Left ventricle myocardium inferior (tissue), 1 donor: ENCODE results near the gene ROBO4. TPM values are rescaled to one million over a fixed set of nuclear protein-coding genes. Genes with fewer than 3 reads are reported as not detected.

Experiments used
- DNase-seq: peaks from one replicate; pipeline ENCODE4 v3.0.0-alpha.2; 2020
- H3K27ac ChIP-seq: fragments of 200-600 bp; replicated peaks from 2 replicates; pipeline ENCODE4 v1.8.0; 2021
- H3K27me3 ChIP-seq: fragments of 200-600 bp; 2 replicates; pipeline ENCODE4 v1.8.0; 2021; ENCODE audit warnings: low read depth
- H3K36me3 ChIP-seq: fragments of 200-600 bp; 2 replicates; pipeline ENCODE4 v1.8.0; 2021
- H3K4me1 ChIP-seq: fragments of 200-600 bp; 2 replicates; pipeline ENCODE4 v1.8.0; 2021
- H3K4me3 ChIP-seq: fragments of 200-600 bp; 2 replicates; pipeline ENCODE4 v1.8.0; 2021; ENCODE audit warnings: mild to moderate bottlenecking, moderate library complexity
- H3K9me3 ChIP-seq: fragments of 200-600 bp; replicated peaks from 2 replicates; pipeline ENCODE4 v1.8.0; 2021
- CTCF ChIP-seq: fragments of 200-600 bp; IDR thresholded peaks from 2 replicates; pipeline ENCODE4 v1.8.0; 2021; ENCODE audit warnings: antibody characterized with exemption, mild to moderate bottlenecking, borderline replicate concordance
- intact Hi-C: fragments of 100-400 bp; cut with micrococcal nuclease; formaldehyde crosslinking; loops from one replicate; pipeline ENCODE4 v1.11.0; 2022
- total RNA-seq: library from RNA; stranded (reverse); fragmentation: NEBNext Ultra II Directional; extraction: Animal tissue kit (Norgen Biotek cat#: 25700); gene quantifications from one replicate; pipeline ENCODE4 v1.2.1, GENCODE V29; 2021
- donor health status: DM: no; HTN: yes; CAD: no; lungs with severe emphysema.

The ROBO4 gene
- total RNA-seq, 1 donor from 2014 or later, result 20.7 TPM

GRCh38 chr11:124841840-124842239 is 55.8 kb downstream of the ROBO4 start:
- intact Hi-C loops, result no loop called here
- TF ChIP-seq CTCF, result no peak

DNA sequence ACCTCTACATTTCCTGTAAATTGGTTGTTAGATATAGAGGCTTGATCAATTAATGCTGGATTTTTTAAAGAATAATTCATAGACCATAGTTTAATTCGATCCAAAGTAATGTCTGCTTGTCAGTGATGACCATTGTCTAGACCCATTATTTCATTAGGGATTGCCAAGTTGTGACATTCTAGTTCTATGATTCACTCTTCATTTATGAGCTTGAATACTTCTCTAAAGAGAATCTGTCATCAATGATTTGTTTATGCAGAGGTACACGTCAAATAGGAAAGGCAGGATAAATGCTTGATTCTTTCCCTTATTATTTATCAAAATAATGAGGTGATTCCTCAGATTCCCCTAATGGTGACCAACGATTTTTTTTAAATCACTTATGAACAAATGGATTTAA is 56.5 kb downstream of the ROBO4 start:
- Histone ChIP-seq H3K36me3 (no peaks in the 10 kb centered on the region), H3K27me3 (peaks cover 87% of the 10 kb centered on the region), H3K9me3 (no peaks in the 10 kb centered on the region), H3K4me3 (no peak overlapping the region), H3K4me1 (peaks cover 33% of the 10 kb centered on the region), H3K27ac (no peak overlapping the region)
- DNase-seq, result no peak
- TF ChIP-seq CTCF, result no peak
- intact Hi-C loops, result no loop called here

More at GRCh38 chr11:124841840-124842239, 55.8 kb downstream of the ROBO4 start:
- Histone ChIP-seq H3K4me1 (peaks cover 29% of the 10 kb centered on the region), H3K27ac (no peak overlapping the region), H3K27me3 (peaks cover 93% of the 10 kb centered on the region), H3K9me3 (no peaks in the 10 kb centered on the region), H3K4me3 (no peak overlapping the region), H3K36me3 (no peaks in the 10 kb centered on the region)
- DNase-seq, result no peak

DNA sequence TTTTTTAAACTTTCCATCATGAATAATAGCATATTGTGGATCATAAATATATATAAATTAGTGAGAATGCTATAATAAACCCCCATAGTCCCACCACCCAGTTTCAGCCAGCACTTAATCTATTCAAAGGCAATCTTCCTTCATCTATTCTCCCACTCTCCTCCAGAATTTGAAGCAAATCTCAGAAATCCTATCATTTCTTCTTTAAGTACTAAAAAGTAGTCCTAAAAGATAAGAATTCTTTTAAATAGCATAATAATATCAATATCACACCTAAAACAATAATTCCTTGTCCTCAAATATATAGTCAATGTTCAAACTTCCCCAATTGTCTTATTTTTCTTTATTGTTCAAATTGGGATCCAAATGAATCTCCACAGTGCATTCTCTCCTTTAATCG is 57.0 kb downstream of the ROBO4 start:
- peaks cover 83% of the 10 kb centered on the region for H3K27me3 ChIP-seq
- DNase-seq, result no peak

GRCh38 chr11:124839972-124840621 is 57.6 kb downstream of the ROBO4 start:
- Histone ChIP-seq H3K27ac (no peak overlapping the region), H3K4me3 (peak overlapping the region; percentile 60), H3K4me1 (peaks cover 34% of the 10 kb centered on the region), H3K9me3 (no peaks in the 10 kb centered on the region), H3K36me3 (no peaks in the 10 kb centered on the region), H3K27me3 (peaks cover 83% of the 10 kb centered on the region)
- intact Hi-C loops, result loop anchor here (5.0 to 10.0 kb wide), 2 partner anchors 75 to 173 kb away; partner anchors contain the start of gene ESAM
- no peak for DNase-seq
- no peak for TF ChIP-seq CTCF

More for the DNA sequence above, 57.0 kb downstream of the ROBO4 start:
- intact Hi-C loops, result no loop called here
- no peak overlapping the region for H3K4me3 ChIP-seq
- peaks cover 34% of the 10 kb centered on the region for H3K4me1 ChIP-seq
- no peak for TF ChIP-seq CTCF
- H3K36me3 ChIP-seq, result no peaks in the 10 kb centered on the region
- no peak overlapping the region for H3K27ac ChIP-seq
- H3K9me3 ChIP-seq, result no peaks in the 10 kb centered on the region

GRCh38 chr11:124839128-124839971 is 58.3 kb downstream of the ROBO4 start:
- Histone ChIP-seq H3K4me3 (peak overlapping the region; percentile 60), H3K27me3 (peaks cover 79% of the 10 kb centered on the region), H3K36me3 (no peaks in the 10 kb centered on the region), H3K9me3 (no peaks in the 10 kb centered on the region), H3K27ac (no peak overlapping the region), H3K4me1 (peaks cover 34% of the 10 kb centered on the region)
- TF ChIP-seq CTCF, result no peak
- intact Hi-C loops, result loop anchor here (5.0 to 10.0 kb wide), 2 partner anchors 75 to 172 kb away; partner anchors contain the start of gene ESAM
- no peak for DNase-seq
